ENCODE measurements around the gene ZNF8. TPM values are rescaled to one million over a fixed set of nuclear protein-coding genes. Genes with fewer than 3 reads are reported as not detected.
"Not testable (repeated sequence)": the region's sequence is repeated elsewhere in the genome, so short reads cannot be mapped to it uniquely, and the experiment has no call there.

ZNF8 gene
- total RNA-seq, 4 donors from 2014 or later, result 5.6 to 11.6 (median 9.5) TPM

GRCh38 chr19:58310685-58311084 lies 31.9 kb downstream of the ZNF8 start:
- WGBS, 2 donors (ENCODE audit: low coverage in 1 of 2), result 0 to 72% methylated on average over 3 to 4 of the region's 13 CpGs
- not testable (repeated sequence) for H3K27me3 ChIP-seq, H3K4me3 ChIP-seq, H3K27ac ChIP-seq, H3K9me3 ChIP-seq, ATAC-seq
- peaks cover 5 to 22% (median 8%) of the 10 kb centered on the region in 3 donors for H3K4me1 ChIP-seq
- peaks cover 0 to 81% of the 10 kb centered on the region in 2 donors for H3K36me3 ChIP-seq
- TF ChIP-seq CTCF (IDR thresholded peaks at IDR 0.05), result peak in 3 of 4 experiments; percentile 32 to 58 (median 54)

GRCh38 chr19:58311345-58311865 lies 32.6 kb downstream of the ZNF8 start:
- Histone ChIP-seq H3K36me3 (peaks cover 0 to 87% of the 10 kb centered on the region in 2 donors), H3K4me1 (peaks cover 0 to 15% (median 2%) of the 10 kb centered on the region in 3 donors), H3K9me3 (no peaks in the 10 kb centered on the region), H3K27ac (no peak overlapping the region), H3K4me3 (no peak overlapping the region), H3K27me3 (no peaks in the 10 kb centered on the region)
- 89% methylated on average over 5 to 7 of the region's 7 CpGs for WGBS, 2 donors (ENCODE audit: low coverage in 1 of 2)
- TF ChIP-seq POLR2A (IDR thresholded peaks at IDR 0.05), result no peak
- TF ChIP-seq CTCF (IDR thresholded peaks at IDR 0.05), result no peak
- TF ChIP-seq EP300 (IDR thresholded peaks at IDR 0.05), result no peak
- ATAC-seq, result no peak

- H3K36me3 ChIP-seq, result peaks cover 0 to 75% of the 10 kb centered on the region in 2 donors
- WGBS, 2 donors (ENCODE audit: low coverage in 1 of 2), result 100% methylated on average over 1 of the region's 2 CpGs
- ATAC-seq, result no peak
Measured at GRCh38 chr19:58315580-58315979, 36.8 kb downstream of the ZNF8 start.

GRCh38 chr19:58317476-58318072 lies 38.8 kb downstream of the ZNF8 start:
- Histone ChIP-seq H3K4me3 (no peak overlapping the region), H3K9me3 (no peaks in the 10 kb centered on the region), H3K36me3 (peaks cover 0 to 74% of the 10 kb centered on the region in 2 donors), H3K27ac (no peak overlapping the region), H3K27me3 (no peaks in the 10 kb centered on the region), H3K4me1 (no peaks in the 10 kb centered on the region)
- TF ChIP-seq POLR2A (IDR thresholded peaks at IDR 0.05), result no peak
- ATAC-seq, result no peak
- WGBS, 2 donors (ENCODE audit: low coverage in 1 of 2), result 18 to 50% methylated on average over 4 to 6 of the region's 7 CpGs

More at GRCh38 chr19:58315580-58315979, 36.8 kb downstream of the ZNF8 start:
- Histone ChIP-seq H3K4me1 (no peaks in the 10 kb centered on the region), H3K4me3 (no peak overlapping the region), H3K9me3 (no peaks in the 10 kb centered on the region), H3K27me3 (no peaks in the 10 kb centered on the region), H3K27ac (no peak overlapping the region)
- TF ChIP-seq EP300 (IDR thresholded peaks at IDR 0.05), result no peak
- TF ChIP-seq CTCF (IDR thresholded peaks at IDR 0.05), result no peak
- no peak for TF ChIP-seq POLR2A (IDR thresholded peaks at IDR 0.05)

- ATAC-seq, result no peak
- H3K9me3 ChIP-seq, result no peaks in the 10 kb centered on the region
- no peaks in the 10 kb centered on the region for H3K27me3 ChIP-seq
- H3K4me1 ChIP-seq, result no peaks in the 10 kb centered on the region
- H3K4me3 ChIP-seq, result no peak overlapping the region
- WGBS, 2 donors (ENCODE audit: low coverage in 1 of 2), result 100% methylated on average over 1 of the region's 4 CpGs; no CpG with 5 or more reads in 1 of the 2 donors
- TF ChIP-seq POLR2A (IDR thresholded peaks at IDR 0.05), result no peak
- TF ChIP-seq POLR2AphosphoS5 (IDR thresholded peaks at IDR 0.05), result no peak
- no peak for TF ChIP-seq CTCF (IDR thresholded peaks at IDR 0.05)
- no peak for TF ChIP-seq EP300 (IDR thresholded peaks at IDR 0.05)
- H3K27ac ChIP-seq, result no peak overlapping the region
- peaks cover 0 to 74% of the 10 kb centered on the region in 2 donors for H3K36me3 ChIP-seq
Measured at GRCh38 chr19:58318297-58318696, 39.5 kb downstream of the ZNF8 start.

Data from gastroesophageal sphincter (tissue), 4 donors.